HEK293 (cell line): ENCODE results near the gene WDR17.

Source experiments
- CTCF ChIA-PET: fragments of 350-600 bp; formaldehyde crosslinking; extraction: SDS; loops from one replicate; lab custom pipeline; 2021; ENCODE audit warnings: antibody characterized with exemption; lab: Yijun Ruan, JAX
- POLR2A ChIA-PET: fragments of 300-600 bp; formaldehyde crosslinking; extraction: SDS; loops from one replicate; lab custom pipeline; 2020; ENCODE audit warnings: antibody characterized with exemption, inconsistent platforms; lab: Yijun Ruan, JAX
- H3K27ac ChIP-seq: fragments of 200-500 bp; sonication (Bioruptor generic); 2 replicates; pipeline ENCODE4 v1.5.1; 2014; ENCODE audit warnings: low read depth, low read length, control low read depth, inconsistent platforms; ENCODE audit errors: extremely low read depth
- H3K36me3 ChIP-seq, 2 experiments: fragments of 200-500 bp in 1 of 2; sonication (Bioruptor generic) in 1 of 2; 1 replicate in 1 of 2; 2 replicates in 1 of 2; pipeline ENCODE4 v1.5.1; 2014 to 2017; ENCODE audit warnings: inconsistent platforms in 2 of 2, low read length in 2 of 2; ENCODE audit not compliant: control insufficient read depth in 2 of 2, insufficient read depth in 1 of 2
- H3K4me1 ChIP-seq: fragments of 200-500 bp; sonication (Bioruptor generic); 2 replicates; pipeline ENCODE4 v1.5.1; 2014; ENCODE audit warnings: mild to moderate bottlenecking, low read length, inconsistent platforms; ENCODE audit not compliant: control insufficient read depth, insufficient read depth
- H3K4me3 ChIP-seq: 2 replicates; pipeline ENCODE4 v1.5.1; 2011; ENCODE audit warnings: low read depth, mild to moderate bottlenecking, control low read depth, low read length, moderate library complexity
- H3K9me3 ChIP-seq: fragments of 200-500 bp; sonication (Bioruptor generic); 2 replicates; pipeline ENCODE4 v1.5.1; 2014; ENCODE audit warnings: low read depth, low read length, inconsistent platforms; ENCODE audit not compliant: control insufficient read depth, insufficient read depth
- HOXA7 ChIP-seq: sonication (generic); formaldehyde crosslinking; IDR thresholded peaks from 2 replicates; pipeline ENCODE4 v1.8.1; 2022; ENCODE audit warnings: missing genetic modification reagents, borderline replicate concordance
- KLF9 ChIP-seq: fragments of 450-650 bp; formaldehyde crosslinking; IDR thresholded peaks from 2 replicates; pipeline ENCODE4 v1.5.1; 2016; ENCODE audit warnings: missing biosample characterization, missing genetic modification characterization, low read depth
- OSR2 ChIP-seq: fragments of 450-650 bp; formaldehyde crosslinking; IDR thresholded peaks from 2 replicates; pipeline ENCODE4 v1.5.1; 2016; ENCODE audit warnings: missing biosample characterization, missing genetic modification characterization
- PRDM1 ChIP-seq: fragments of 450-650 bp; formaldehyde crosslinking; IDR thresholded peaks from 2 replicates; pipeline ENCODE4; 2016; ENCODE audit warnings: missing biosample characterization, missing genetic modification characterization
- WT1 ChIP-seq: fragments of 450-650 bp; formaldehyde crosslinking; IDR thresholded peaks from 2 replicates; pipeline ENCODE4 v1.5.1; 2016; ENCODE audit warnings: missing biosample characterization, missing genetic modification characterization
- ZBTB1 ChIP-seq: fragments of 450-650 bp; formaldehyde crosslinking; IDR thresholded peaks from 2 replicates; pipeline ENCODE4 v1.5.1; 2016; ENCODE audit warnings: missing biosample characterization, missing genetic modification characterization
- ZIC2 ChIP-seq: fragments of 450-650 bp; formaldehyde crosslinking; IDR thresholded peaks from 2 replicates; pipeline ENCODE4 v1.5.1; 2016; ENCODE audit warnings: missing biosample characterization, missing genetic modification characterization
- ZNF157 ChIP-seq: fragments of 450-650 bp; formaldehyde crosslinking; IDR thresholded peaks from 2 replicates; pipeline ENCODE4 v1.5.1; 2016; ENCODE audit warnings: missing biosample characterization, missing genetic modification characterization
- ZNF175 ChIP-seq: fragments of 450-650 bp; formaldehyde crosslinking; IDR thresholded peaks from 2 replicates; pipeline ENCODE4 v1.5.1; 2016; ENCODE audit warnings: missing biosample characterization, missing genetic modification characterization
- ZNF223 ChIP-seq: fragments of 450-650 bp; formaldehyde crosslinking; IDR thresholded peaks from 2 replicates; pipeline ENCODE4 v1.5.1; 2016; ENCODE audit warnings: missing biosample characterization, missing genetic modification characterization
- ZNF24 ChIP-seq: fragments of 450-650 bp; formaldehyde crosslinking; IDR thresholded peaks from 2 replicates; pipeline ENCODE4 v1.5.1; 2016; ENCODE audit warnings: missing biosample characterization, missing genetic modification characterization
- ZNF302 ChIP-seq: fragments of 450-650 bp; formaldehyde crosslinking; IDR thresholded peaks from 2 replicates; pipeline ENCODE4 v1.5.1; 2016; ENCODE audit warnings: missing biosample characterization, missing genetic modification characterization, low read depth
- ZNF335 ChIP-seq: fragments of 450-650 bp; formaldehyde crosslinking; conservative IDR thresholded peaks from 2 replicates; pipeline ENCODE4 v1.5.1; 2016; ENCODE audit warnings: missing biosample characterization, missing genetic modification characterization
- ZNF530 ChIP-seq: fragments of 450-650 bp; formaldehyde crosslinking; IDR thresholded peaks from 2 replicates; pipeline ENCODE4 v1.5.1; 2016; ENCODE audit warnings: low read depth, missing biosample characterization, missing genetic modification characterization
- ZNF544 ChIP-seq: fragments of 450-650 bp; formaldehyde crosslinking; IDR thresholded peaks from 2 replicates; pipeline ENCODE4 v1.5.0; 2017; ENCODE audit warnings: missing biosample characterization, missing genetic modification characterization
- ZNF596 ChIP-seq: fragments of 450-650 bp; IDR thresholded peaks from 2 replicates; pipeline ENCODE4 v1.5.0; 2018; ENCODE audit warnings: missing biosample characterization, mild to moderate bottlenecking, missing genetic modification characterization, moderate library complexity
- ZNF645 ChIP-seq: fragments of 450-650 bp; formaldehyde crosslinking; IDR thresholded peaks from 2 replicates; pipeline ENCODE4; 2016; ENCODE audit warnings: missing biosample characterization, missing genetic modification characterization
- ZNF654 ChIP-seq: fragments of 450-650 bp; formaldehyde crosslinking; IDR thresholded peaks from 2 replicates; pipeline ENCODE4 v1.5.1; 2016; ENCODE audit warnings: low read depth, missing biosample characterization, missing genetic modification characterization
- ZNF658 ChIP-seq: fragments of 450-650 bp; formaldehyde crosslinking; IDR thresholded peaks from 2 replicates; pipeline ENCODE4; 2016; ENCODE audit warnings: missing biosample characterization, missing genetic modification characterization
- ZNF660 ChIP-seq: fragments of 450-650 bp; IDR thresholded peaks from 2 replicates; pipeline ENCODE4 v1.5.1; 2018; ENCODE audit warnings: missing biosample characterization, mild to moderate bottlenecking, missing genetic modification characterization
- ZNF677 ChIP-seq: fragments of 450-650 bp; IDR thresholded peaks from 2 replicates; pipeline ENCODE4 v1.5.0; 2018; ENCODE audit warnings: missing biosample characterization, mild to moderate bottlenecking, missing genetic modification characterization, moderate library complexity
- ZXDB ChIP-seq: fragments of 450-650 bp; formaldehyde crosslinking; IDR thresholded peaks from 2 replicates; pipeline ENCODE4 v1.5.1; 2016; ENCODE audit warnings: missing biosample characterization, missing genetic modification characterization
- TF ChIP-seq, protein P1 (sequence below): fragments of 450-650 bp; formaldehyde crosslinking; IDR thresholded peaks from 2 replicates; pipeline ENCODE4 v1.5.1; 2016; ENCODE audit warnings: missing biosample characterization, missing genetic modification characterization
- TF ChIP-seq, protein P2 (sequence below): fragments of 450-650 bp; IDR thresholded peaks from 2 replicates; pipeline ENCODE4 v1.5.1; 2018; ENCODE audit warnings: missing biosample characterization, missing genetic modification characterization

The WDR17 gene

DNA sequence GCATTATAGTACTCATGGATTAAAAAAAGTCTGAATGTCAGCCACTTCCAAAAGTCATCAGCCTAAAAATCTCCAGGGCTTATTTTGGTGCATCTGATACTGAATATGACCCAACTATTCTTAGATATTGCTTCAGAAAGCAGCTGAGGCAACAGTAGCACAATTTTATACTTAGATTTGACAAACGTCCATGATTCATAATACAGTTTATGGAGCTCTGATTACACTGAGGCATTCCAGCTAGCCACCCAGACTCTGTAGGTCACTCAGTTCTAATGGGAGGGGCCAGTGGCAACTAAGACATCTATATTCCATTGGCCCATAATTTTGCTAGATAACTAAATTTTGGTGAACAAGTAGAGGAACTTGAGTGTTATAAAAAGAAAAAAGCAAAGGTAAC is 119.4 kb downstream of the WDR17 start (continued):
- TF ChIP-seq, protein P1, sequence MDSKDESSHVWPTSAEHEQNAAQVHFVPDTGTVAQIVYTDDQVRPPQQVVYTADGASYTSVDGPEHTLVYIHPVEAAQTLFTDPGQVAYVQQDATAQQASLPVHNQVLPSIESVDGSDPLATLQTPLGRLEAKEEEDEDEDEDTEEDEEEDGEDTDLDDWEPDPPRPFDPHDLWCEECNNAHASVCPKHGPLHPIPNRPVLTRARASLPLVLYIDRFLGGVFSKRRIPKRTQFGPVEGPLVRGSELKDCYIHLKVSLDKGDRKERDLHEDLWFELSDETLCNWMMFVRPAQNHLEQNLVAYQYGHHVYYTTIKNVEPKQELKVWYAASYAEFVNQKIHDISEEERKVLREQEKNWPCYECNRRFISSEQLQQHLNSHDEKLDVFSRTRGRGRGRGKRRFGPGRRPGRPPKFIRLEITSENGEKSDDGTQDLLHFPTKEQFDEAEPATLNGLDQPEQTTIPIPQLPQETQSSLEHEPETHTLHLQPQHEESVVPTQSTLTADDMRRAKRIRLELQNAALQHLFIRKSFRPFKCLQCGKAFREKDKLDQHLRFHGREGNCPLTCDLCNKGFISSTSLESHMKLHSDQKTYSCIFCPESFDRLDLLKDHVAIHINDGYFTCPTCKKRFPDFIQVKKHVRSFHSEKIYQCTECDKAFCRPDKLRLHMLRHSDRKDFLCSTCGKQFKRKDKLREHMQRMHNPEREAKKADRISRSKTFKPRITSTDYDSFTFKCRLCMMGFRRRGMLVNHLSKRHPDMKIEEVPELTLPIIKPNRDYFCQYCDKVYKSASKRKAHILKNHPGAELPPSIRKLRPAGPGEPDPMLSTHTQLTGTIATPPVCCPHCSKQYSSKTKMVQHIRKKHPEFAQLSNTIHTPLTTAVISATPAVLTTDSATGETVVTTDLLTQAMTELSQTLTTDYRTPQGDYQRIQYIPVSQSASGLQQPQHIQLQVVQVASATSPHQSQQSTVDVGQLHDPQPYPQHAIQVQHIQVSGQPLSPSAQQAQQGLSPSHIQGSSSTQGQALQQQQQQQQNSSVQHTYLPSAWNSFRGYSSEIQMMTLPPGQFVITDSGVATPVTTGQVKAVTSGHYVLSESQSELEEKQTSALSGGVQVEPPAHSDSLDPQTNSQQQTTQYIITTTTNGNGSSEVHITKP (tag by site-specific recombination) = 0 out of 2 replicates have a peak, but pooled peaks have one; percentile 11
- TF ChIP-seq ZNF335 (tag by site-specific recombination) = peak; percentile 66
- no peak for TF ChIP-seq ZNF596 (tag by site-specific recombination)
- no peak for TF ChIP-seq ZNF223
- no peak for TF ChIP-seq ZNF175 (tag by site-specific recombination)
- TF ChIP-seq OSR2 (tag by site-specific recombination) = peak; percentile 32; the same call in 1 of the 2 replicates

DNA sequence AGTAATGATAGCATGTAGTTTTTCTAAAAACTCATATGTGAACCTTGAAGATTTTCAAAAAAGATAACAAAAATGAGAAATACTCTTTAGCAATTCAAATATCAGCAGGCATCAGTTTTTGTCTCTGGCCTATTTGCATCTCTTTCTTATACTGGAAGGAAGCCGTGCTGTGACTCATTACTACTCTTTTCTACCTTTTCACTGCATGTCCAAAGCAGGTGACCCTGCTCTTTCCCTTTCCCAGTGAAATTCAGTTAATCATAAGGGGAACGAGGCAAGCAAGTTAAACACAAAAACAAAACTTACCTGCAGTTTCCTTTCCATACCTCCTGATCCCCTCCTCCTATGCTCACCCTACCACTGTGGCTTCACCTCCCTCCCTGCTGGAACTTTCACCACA is 120.4 kb downstream of the WDR17 start:
- Histone ChIP-seq H3K27ac (no peak overlapping the region), H3K4me1 (peaks cover 6% of the 10 kb centered on the region)
- POLR2A ChIA-PET = no interaction called here

DNA sequence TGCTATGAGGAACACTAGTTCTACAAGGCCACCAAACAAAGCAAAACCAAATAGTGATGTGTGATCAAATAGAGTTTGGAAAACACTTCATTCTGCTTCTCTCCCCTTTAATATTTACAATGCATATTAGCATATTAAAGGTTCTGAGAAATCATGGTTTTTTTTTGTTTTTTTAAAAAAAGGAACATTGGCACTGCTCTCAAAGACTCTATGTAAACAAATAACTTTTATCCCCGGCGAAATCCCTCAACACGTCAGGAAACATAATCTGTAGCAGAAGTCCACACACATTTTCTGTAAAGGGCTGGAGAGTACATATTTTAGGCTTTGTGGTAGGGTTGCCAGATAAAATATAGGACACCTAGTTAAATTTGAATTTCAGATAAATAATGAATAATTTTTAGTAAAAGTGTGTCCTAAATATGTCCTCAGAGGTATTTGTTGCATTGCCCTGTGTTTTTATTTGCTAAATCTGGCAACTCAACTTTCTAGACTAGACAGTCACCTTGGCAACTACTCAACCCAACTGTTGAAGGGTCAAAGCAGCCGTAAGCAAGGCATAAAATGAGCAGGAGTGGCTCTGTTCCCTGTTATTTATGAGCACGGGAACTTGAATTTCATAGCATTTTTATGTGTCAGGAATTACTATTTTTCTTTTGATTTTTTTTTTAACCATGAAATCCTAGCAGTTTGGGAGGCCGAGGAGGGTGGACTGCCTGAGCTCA is 121.2 kb downstream of the WDR17 start:
- H3K36me3 ChIP-seq = no peaks in the 10 kb centered on the region
- POLR2A ChIA-PET = no interaction called here
- H3K9me3 ChIP-seq = no peaks in the 10 kb centered on the region
- H3K4me1 ChIP-seq = peaks cover 10% of the 10 kb centered on the region
- CTCF ChIA-PET = interaction anchor here (0.7 kb wide), 1 partner anchor 9 kb away, joined by 4 read pairs; no protein-coding TSS in a partner anchor
- H3K27ac ChIP-seq = no peak overlapping the region
- TF ChIP-seq ZNF544 (tag by site-specific recombination) = no peak
- TF ChIP-seq ZNF654 = no peak
- TF ChIP-seq KLF9 (tag by site-specific recombination) = no peak
- TF ChIP-seq ZIC2 (tag by site-specific recombination) = no peak
- TF ChIP-seq, protein P2, sequence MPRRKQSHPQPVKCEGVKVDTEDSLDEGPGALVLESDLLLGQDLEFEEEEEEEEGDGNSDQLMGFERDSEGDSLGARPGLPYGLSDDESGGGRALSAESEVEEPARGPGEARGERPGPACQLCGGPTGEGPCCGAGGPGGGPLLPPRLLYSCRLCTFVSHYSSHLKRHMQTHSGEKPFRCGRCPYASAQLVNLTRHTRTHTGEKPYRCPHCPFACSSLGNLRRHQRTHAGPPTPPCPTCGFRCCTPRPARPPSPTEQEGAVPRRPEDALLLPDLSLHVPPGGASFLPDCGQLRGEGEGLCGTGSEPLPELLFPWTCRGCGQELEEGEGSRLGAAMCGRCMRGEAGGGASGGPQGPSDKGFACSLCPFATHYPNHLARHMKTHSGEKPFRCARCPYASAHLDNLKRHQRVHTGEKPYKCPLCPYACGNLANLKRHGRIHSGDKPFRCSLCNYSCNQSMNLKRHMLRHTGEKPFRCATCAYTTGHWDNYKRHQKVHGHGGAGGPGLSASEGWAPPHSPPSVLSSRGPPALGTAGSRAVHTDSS (tag by site-specific recombination) = no peak
- TF ChIP-seq HOXA7 (CRISPR knock-in tag) = no peak
- no peak for TF ChIP-seq ZNF660
- no peak for TF ChIP-seq WT1 (tag by site-specific recombination)
- no peak for TF ChIP-seq ZXDB (tag by site-specific recombination)
- no peak for TF ChIP-seq ZNF335 (tag by site-specific recombination)
- no peak for TF ChIP-seq ZNF157 (tag by site-specific recombination)
- no peak for TF ChIP-seq ZNF530
- TF ChIP-seq ZNF24 (tag by site-specific recombination) = no peak
- TF ChIP-seq ZNF677 (tag by site-specific recombination) = no peak
- no peak for TF ChIP-seq ZBTB1 (tag by site-specific recombination)
- TF ChIP-seq ZNF302 (tag by site-specific recombination) = no peak
- no peak for TF ChIP-seq ZNF645 (tag by site-specific recombination)
- H3K4me3 ChIP-seq = no peak overlapping the region

More for the DNA sequence above, 120.4 kb downstream of the WDR17 start:
- TF ChIP-seq PRDM1 (tag by site-specific recombination) (peak; percentile 61), ZNF658 (tag by site-specific recombination) (no peak)
- Histone ChIP-seq H3K4me3 (no peak overlapping the region), H3K36me3 (no peaks in the 10 kb centered on the region), H3K9me3 (no peaks in the 10 kb centered on the region)
- CTCF ChIA-PET = no interaction called here
